Brain microvascular endothelial cell (primary cell): ENCODE results near the gene METTL5.
"Not testable (repeated sequence)": the region's sequence is repeated elsewhere in the genome, so short reads cannot be mapped to it uniquely, and the experiment has no call there.

Experiments
- DNase-seq: peaks from one replicate; pipeline ENCODE4 v3.0.0-alpha.2; 2020
- H3K27ac ChIP-seq: fragments of 250-450 bp; sonication (Bioruptor Pico); 2 replicates; pipeline ENCODE4 v1.5.1; 2020; ENCODE audit warnings: mild to moderate bottlenecking, moderate library complexity
- H3K27me3 ChIP-seq: fragments of 250-450 bp; sonication (Bioruptor Pico); replicated peaks from 2 replicates; pipeline ENCODE4 v1.5.1; 2020; ENCODE audit warnings: mild to moderate bottlenecking
- H3K36me3 ChIP-seq: fragments of 250-450 bp; sonication (Bioruptor Pico); replicated peaks from 2 replicates; pipeline ENCODE4 v1.5.1; 2020; ENCODE audit warnings: mild to moderate bottlenecking
- H3K4me3 ChIP-seq: 2 replicates; pipeline ENCODE4 v1.5.1; 2011; ENCODE audit warnings: low read depth, mild to moderate bottlenecking, control low read depth, low read length, moderate library complexity
- in situ Hi-C: cut with HindIII; loops from 2 replicates; pipeline ENCODE4 v1.10.0; 2017; ENCODE audit warnings: low sequenced_read_pairs, low pct_ligation_motif_present
- TF ChIP-seq, protein P1 (sequence below): IDR thresholded peaks from 2 replicates; pipeline ENCODE4 v1.5.1; 2011; ENCODE audit warnings: low read depth, mild to moderate bottlenecking, moderate library complexity, low read length, control low read depth, inconsistent platforms; ENCODE audit errors: missing control alignments

Gene METTL5

DNA sequence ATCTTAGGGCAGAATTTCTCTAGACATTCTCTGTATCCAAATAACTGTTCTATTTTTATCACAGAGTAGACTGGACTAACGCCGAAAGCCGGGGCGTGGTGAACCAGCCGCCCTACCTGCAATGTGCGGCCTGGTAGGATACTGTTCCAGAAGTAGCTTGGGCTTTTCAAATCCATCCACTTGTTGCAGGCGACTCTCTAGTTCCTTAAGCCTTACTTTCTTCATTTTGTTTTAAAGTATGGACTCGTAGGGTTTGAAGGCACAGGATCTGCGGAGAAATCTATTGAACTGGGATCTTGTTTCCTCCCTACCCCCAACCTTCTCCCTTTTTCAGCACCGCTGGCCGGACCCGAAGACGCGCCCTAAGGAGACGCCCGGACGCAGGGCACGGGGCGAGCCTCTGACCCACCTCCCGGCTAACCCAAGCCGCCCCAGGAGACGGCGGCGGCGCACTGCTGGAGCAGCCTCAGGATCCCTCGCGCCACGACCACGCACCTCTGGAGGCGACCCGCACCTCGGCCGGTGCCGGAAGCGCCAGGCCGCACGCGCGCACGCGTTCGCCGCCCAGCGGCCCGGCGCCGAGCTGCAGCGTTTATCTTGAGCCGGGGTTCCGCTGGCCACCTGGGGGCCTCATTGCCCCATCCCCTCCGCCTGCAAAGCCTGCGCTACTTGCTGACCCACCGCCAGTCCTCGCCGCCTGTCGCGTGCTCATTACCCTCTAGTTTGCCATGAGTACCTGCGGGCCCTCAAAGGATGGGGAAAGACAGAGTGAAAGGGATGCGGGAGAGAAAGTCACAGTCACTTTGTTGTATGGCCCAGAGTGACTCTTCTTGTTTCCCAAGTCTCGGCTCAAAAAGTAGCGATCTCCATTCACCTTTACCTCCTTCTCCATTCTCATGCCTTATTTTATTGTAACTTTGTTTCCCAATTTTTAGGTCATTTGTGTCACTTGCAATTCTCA lies at the start of gene METTL5:
Gene METTL5 (minus strand): TSS at position 533 of the 961 bp plus-strand sequence. CDS start 308 bp downstream, at position 225.
- TF ChIP-seq, protein P1, sequence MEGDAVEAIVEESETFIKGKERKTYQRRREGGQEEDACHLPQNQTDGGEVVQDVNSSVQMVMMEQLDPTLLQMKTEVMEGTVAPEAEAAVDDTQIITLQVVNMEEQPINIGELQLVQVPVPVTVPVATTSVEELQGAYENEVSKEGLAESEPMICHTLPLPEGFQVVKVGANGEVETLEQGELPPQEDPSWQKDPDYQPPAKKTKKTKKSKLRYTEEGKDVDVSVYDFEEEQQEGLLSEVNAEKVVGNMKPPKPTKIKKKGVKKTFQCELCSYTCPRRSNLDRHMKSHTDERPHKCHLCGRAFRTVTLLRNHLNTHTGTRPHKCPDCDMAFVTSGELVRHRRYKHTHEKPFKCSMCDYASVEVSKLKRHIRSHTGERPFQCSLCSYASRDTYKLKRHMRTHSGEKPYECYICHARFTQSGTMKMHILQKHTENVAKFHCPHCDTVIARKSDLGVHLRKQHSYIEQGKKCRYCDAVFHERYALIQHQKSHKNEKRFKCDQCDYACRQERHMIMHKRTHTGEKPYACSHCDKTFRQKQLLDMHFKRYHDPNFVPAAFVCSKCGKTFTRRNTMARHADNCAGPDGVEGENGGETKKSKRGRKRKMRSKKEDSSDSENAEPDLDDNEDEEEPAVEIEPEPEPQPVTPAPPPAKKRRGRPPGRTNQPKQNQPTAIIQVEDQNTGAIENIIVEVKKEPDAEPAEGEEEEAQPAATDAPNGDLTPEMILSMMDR: peak; percentile 70
- Histone ChIP-seq H3K27me3 (no peaks in the 10 kb centered on the region), H3K27ac (peak within 1 kb of the TSS; percentile 57), H3K36me3 (no peaks in the 10 kb centered on the region), H3K4me3 (peak within 1 kb of the TSS; percentile 84)
- in situ Hi-C loops: no loop called here
- peak; percentile 59 for DNase-seq

GRCh38 chr2:169871994-169872393 lies 47.3 kb upstream of the METTL5 start:
- DNase-seq: no peak
- in situ Hi-C loops: no loop called here
- Histone ChIP-seq H3K36me3 (no peaks in the 10 kb centered on the region), H3K27me3 (no peaks in the 10 kb centered on the region), H3K27ac (no peak overlapping the region), H3K4me3 (no peak overlapping the region)
- TF ChIP-seq, protein P1: no peak

- H3K36me3 ChIP-seq, H3K27me3 ChIP-seq, in situ Hi-C loops, H3K4me3 ChIP-seq, H3K27ac ChIP-seq, DNase-seq: not testable (repeated sequence)
Observed at GRCh38 chr2:169871369-169871768, 46.7 kb upstream of the METTL5 start.

DNA sequence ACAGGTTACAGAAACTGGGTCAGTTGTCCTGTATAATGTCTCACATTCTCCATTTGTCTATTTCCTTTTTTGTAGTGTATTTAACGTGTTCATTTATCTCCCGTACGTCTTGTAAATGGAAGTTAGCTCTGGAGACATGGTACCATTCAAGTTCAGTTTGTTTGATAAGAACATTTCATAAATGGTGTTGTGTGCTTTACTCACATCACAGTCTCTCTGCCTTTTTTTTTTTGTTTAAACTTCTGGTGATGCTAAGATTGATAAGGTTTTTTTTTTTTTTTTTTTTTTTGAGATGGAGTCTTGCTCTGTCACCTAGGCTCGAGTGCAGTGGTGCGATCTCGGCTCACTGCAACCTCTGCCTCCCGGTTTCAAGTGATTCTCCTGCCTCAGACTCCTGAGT lies 44.2 kb upstream of the METTL5 start:
- Histone ChIP-seq H3K27me3 (no peaks in the 10 kb centered on the region), H3K4me3 (no peak overlapping the region), H3K36me3 (no peaks in the 10 kb centered on the region), H3K27ac (no peak overlapping the region)
- TF ChIP-seq, protein P1: no peak
- in situ Hi-C loops: no loop called here
- DNase-seq: no peak

- H3K27me3 ChIP-seq: no peaks in the 10 kb centered on the region
- DNase-seq: no peak
- in situ Hi-C loops: no loop called here
- no peak overlapping the region for H3K27ac ChIP-seq
- no peak overlapping the region for H3K4me3 ChIP-seq
- no peaks in the 10 kb centered on the region for H3K36me3 ChIP-seq
- TF ChIP-seq, protein P1: no peak
Observed at GRCh38 chr2:169867579-169867978, 42.9 kb upstream of the METTL5 start.

GRCh38 chr2:169866230-169866629 lies 41.5 kb upstream of the METTL5 start:
- DNase-seq, H3K36me3 ChIP-seq, in situ Hi-C loops, H3K27ac ChIP-seq, H3K4me3 ChIP-seq, H3K27me3 ChIP-seq: not testable (repeated sequence)

DNA sequence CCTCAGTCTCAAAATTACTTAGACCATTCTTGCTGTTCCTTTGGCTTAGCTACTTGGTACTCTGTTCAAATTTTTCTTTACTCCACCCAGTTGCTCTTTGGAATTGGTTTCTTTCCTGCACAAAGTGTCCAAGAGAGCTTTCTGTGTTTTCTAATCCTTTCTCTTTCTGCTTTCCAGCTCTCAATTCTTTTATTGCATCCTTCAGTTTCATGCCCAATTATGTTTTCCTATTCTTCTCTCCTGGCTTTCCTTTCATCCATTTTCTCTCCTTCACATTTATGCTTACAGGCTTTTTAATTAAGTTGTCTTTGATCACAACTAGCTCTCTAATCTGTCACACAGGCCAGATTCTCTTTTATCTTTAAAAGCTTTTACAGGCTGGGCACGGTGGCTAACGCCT lies 40.8 kb upstream of the METTL5 start:
- TF ChIP-seq, protein P1: no peak
- no peaks in the 10 kb centered on the region for H3K36me3 ChIP-seq
- in situ Hi-C loops: no loop called here
- H3K27me3 ChIP-seq: no peaks in the 10 kb centered on the region
- H3K27ac ChIP-seq: no peak overlapping the region
- H3K4me3 ChIP-seq: no peak overlapping the region
- no peak for DNase-seq
